K562 (cell line): ENCODE results near the gene TANC1. TPM values are rescaled to one million over a fixed set of nuclear protein-coding genes. Genes with fewer than 3 reads are reported as not detected.

Experiments used
- ATF7 ChIP-seq: fragments of 450-650 bp; IDR thresholded peaks from 2 replicates; pipeline ENCODE4 v1.7.1; 2014; ENCODE audit warnings: mild to moderate bottlenecking, moderate library complexity
- FOSL1 ChIP-seq: fragments of 200-800 bp; sonication (Bioruptor generic); conservative IDR thresholded peaks from 2 replicates; pipeline ENCODE4 v1.6.1; 2016; ENCODE audit warnings: missing genetic modification characterization, missing compliant biosample characterization
- FOXA3 ChIP-seq, 2 experiments: fragments of 450-650 bp in 1 of 2; sonication (generic) in 1 of 2; formaldehyde crosslinking; IDR thresholded peaks in 1 of 2; conservative IDR thresholded peaks in 1 of 2; 2 replicates each; pipeline versions ENCODE4 v1.4.0 to v1.8.0; 2020 to 2022; ENCODE audit warnings: mild to moderate bottlenecking in 2 of 2, missing genetic modification reagents in 1 of 2
- ILK ChIP-seq: fragments of 450-650 bp; IDR thresholded peaks from 2 replicates; pipeline ENCODE4 v1.6.1; 2016; ENCODE audit warnings: missing genetic modification characterization, low read depth, mild to moderate bottlenecking, missing compliant biosample characterization, moderate library complexity, borderline replicate concordance
- IRF1 ChIP-seq: sonication (generic); formaldehyde crosslinking; IDR thresholded peaks from 2 replicates; pipeline ENCODE4 v1.8.0; 2022; ENCODE audit warnings: missing genetic modification reagents, mild to moderate bottlenecking, borderline replicate concordance
- NRF1 ChIP-seq, 2 experiments: fragments of 450-650 bp; IDR thresholded peaks in 1 of 2; conservative IDR thresholded peaks in 1 of 2; 2 replicates each; pipeline ENCODE4 v1.6.1; 2014; ENCODE audit warnings: mild to moderate bottlenecking in 2 of 2
- SMARCE1 ChIP-seq: fragments of 450-650 bp; IDR thresholded peaks from 2 replicates; pipeline ENCODE4 v1.7.1; 2016; ENCODE audit warnings: mild to moderate bottlenecking
- polyA plus RNA-seq, 8 experiments: library from polyadenylated mRNA; depleted of rRNA in 4 of 8; stranded (reverse) in 5 of 8; unstranded in 3 of 8; fragments of >200 nt; fragmentation: Nextera tagmentation in 2 of 8; fragmentation: Illumina TruSeq in 1 of 8; extraction: Ambion mirVana in 2 of 8; extraction: Trizol in 1 of 8; gene quantifications; 2 replicates each; pipeline versions ENCODE4 v1.2.1 to v1.2.3, GENCODE V29; 2011 to 2014; ENCODE audit warnings: inconsistent platforms in 1 of 8, missing spikeins in 1 of 8
- total RNA-seq, 7 experiments: library from RNA; depleted of rRNA in 6 of 7; stranded (reverse); fragments of >200 nt in 6 of 7; fragmentation: Illumina TruSeq in 2 of 7; extraction: Trizol in 2 of 7; gene quantifications; 2 replicates each; pipeline versions ENCODE4 v1.2.1 to v1.2.3, GENCODE V29; 2011 to 2021; ENCODE audit warnings: low replicate concordance in 1 of 7
- TF ChIP-seq, protein P1 (sequence below), 2 experiments: fragments of 450-650 bp; IDR thresholded peaks; 2 replicates each; pipeline ENCODE4 v1.6.1; 2016; ENCODE audit warnings: mild to moderate bottlenecking in 2 of 2, borderline replicate concordance in 1 of 2, low read depth in 1 of 2, moderate library complexity in 1 of 2
- TF ChIP-seq, protein P2 (sequence below), 2 experiments: fragments of 450-650 bp; formaldehyde crosslinking in 1 of 2; IDR thresholded peaks; 2 replicates each; pipeline versions ENCODE4 v1.4.0 to v1.6.1; 2014 to 2020; ENCODE audit warnings: mild to moderate bottlenecking in 2 of 2, borderline replicate concordance in 1 of 2, low read depth in 1 of 2

TANC1 gene
- total and polyA plus RNA-seq, 9 of the 15 experiments (the other 6 are each of a cell fraction or from before 2014, with no cell fraction given) = under 0.01 to 0.20 (median 0.07) TPM; not detected in 1

DNA sequence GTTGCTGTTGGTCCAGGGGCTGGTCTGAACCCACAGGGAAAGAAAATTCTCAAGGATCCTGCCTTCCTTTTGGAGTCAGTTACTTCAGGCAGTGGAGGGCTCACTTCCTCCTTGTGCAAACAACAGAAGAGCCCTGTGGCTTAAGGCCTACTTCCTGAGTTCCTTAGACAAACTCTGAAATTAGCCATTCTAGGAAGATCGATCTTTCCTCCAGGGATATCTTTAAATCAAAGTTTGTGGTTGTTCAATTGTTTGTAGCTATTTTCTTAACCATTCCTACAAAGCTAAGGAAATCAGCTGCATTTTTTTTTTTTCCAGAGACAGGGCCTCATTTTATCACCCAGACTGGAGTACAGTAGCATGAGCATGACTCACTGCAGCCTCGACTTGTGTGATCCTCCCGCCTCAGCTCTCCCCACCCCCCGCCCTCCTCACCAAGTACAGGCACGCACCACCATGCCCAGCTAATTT lies 156.0 kb downstream of the TANC1 start (continued):
- TF ChIP-seq FOSL1 (tag) = peak; percentile 90
- no peak for TF ChIP-seq IRF1 (CRISPR knock-in tag)
- peak; percentile 17 to 52; a peak in 3 of 4 replicates for TF ChIP-seq NRF1 (conservative IDR thresholded peaks at IDR 0.05 in 1 of 2, IDR thresholded peaks at IDR 0.05 in 1 of 2)
- peak; percentile 89 for TF ChIP-seq SMARCE1
- peak; percentile 74 to 77; a peak in 2 of 4 replicates for TF ChIP-seq FOXA3 (CRISPR knock-in tag; conservative IDR thresholded peaks at IDR 0.05 in 1 of 2, IDR thresholded peaks at IDR 0.05 in 1 of 2)
- 0 out of 2 replicates have a peak, but pooled peaks have one; percentile 27 for TF ChIP-seq ATF7
- TF ChIP-seq, protein P1, sequence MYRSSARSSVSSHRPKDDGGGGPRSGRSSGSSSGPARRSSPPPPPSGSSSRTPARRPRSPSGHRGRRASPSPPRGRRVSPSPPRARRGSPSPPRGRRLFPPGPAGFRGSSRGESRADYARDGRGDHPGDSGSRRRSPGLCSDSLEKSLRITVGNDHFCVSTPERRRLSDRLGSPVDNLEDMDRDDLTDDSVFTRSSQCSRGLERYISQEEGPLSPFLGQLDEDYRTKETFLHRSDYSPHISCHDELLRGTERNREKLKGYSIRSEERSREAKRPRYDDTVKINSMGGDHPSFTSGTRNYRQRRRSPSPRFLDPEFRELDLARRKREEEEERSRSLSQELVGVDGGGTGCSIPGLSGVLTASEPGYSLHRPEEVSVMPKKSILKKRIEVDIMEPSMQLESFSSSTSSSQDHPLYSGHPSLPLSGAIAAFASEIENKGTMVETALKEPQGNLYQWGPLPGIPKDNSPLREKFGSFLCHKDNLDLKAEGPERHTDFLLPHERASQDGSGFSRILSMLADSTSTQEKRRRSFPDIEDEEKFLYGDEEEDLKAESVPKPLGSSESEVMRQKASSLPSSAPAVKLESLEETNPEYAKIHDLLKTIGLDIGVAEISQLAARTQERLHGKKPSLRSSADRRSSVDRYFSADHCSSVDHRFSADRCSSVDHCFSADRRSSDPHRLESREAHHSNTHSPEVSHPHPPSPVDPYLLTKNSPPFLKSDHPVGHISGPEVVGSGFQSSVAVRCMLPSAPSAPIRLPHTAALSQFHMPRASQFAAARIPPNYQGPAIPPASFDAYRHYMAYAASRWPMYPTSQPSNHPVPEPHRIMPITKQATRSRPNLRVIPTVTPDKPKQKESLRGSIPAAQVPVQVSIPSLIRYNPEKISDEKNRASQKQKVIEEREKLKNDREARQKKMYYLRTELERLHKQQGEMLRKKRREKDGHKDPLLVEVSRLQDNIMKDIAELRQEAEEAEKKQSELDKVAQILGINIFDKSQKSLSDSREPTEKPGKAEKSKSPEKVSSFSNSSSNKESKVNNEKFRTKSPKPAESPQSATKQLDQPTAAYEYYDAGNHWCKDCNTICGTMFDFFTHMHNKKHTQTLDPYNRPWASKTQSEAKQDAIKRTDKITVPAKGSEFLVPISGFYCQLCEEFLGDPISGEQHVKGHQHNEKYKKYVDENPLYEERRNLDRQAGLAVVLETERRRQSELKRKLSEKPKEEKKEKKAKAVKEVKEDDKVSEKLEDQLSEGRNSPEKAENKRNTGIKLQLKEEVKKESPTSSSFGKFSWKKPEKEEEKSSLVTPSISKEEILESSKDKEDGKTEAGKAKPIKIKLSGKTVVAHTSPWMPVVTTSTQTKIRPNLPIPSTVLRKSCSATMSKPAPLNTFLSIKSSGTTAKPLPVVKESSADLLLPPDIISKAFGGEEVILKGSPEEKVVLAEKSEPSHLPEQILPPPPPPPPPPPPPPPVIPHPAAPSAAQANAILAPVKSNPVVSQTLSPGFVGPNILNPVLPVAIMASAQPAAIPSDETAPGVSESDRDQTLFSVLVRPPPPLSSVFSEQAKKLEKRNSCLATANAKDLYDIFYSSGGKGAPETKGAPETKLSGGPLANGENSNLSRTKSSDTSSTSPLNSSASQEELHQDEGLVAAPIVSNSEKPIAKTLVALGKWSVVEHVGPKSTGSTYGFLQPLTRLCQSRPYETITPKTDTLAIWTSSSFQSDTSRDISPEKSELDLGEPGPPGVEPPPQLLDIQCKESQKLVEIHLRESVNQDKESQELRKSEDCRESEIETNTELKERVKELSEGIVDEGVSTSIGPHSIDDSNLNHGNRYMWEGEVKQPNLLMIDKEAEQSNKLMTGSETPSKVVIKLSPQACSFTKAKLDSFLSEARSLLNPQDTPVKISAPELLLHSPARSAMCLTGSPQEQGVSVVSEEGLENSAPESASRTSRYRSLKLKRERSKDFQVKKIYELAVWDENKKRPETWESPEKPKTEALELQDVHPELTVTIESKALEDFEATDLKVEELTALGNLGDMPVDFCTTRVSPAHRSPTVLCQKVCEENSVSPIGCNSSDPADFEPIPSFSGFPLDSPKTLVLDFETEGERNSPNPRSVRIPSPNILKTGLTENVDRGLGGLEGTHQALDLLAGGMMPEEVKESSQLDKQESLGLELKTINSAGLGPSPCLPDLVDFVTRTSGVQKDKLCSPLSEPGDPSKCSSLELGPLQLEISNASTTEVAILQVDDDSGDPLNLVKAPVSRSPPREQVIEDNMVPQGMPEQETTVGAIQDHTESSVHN (IDR thresholded peaks at IDR 0.05; ENCODE audit: borderline replicate concordance in 1 of 2, low read depth in 1 of 2) = 0 out of 4 replicates have a peak, but pooled peaks of 1 of the 2 experiments have one; percentile 53
- TF ChIP-seq, protein P2, sequence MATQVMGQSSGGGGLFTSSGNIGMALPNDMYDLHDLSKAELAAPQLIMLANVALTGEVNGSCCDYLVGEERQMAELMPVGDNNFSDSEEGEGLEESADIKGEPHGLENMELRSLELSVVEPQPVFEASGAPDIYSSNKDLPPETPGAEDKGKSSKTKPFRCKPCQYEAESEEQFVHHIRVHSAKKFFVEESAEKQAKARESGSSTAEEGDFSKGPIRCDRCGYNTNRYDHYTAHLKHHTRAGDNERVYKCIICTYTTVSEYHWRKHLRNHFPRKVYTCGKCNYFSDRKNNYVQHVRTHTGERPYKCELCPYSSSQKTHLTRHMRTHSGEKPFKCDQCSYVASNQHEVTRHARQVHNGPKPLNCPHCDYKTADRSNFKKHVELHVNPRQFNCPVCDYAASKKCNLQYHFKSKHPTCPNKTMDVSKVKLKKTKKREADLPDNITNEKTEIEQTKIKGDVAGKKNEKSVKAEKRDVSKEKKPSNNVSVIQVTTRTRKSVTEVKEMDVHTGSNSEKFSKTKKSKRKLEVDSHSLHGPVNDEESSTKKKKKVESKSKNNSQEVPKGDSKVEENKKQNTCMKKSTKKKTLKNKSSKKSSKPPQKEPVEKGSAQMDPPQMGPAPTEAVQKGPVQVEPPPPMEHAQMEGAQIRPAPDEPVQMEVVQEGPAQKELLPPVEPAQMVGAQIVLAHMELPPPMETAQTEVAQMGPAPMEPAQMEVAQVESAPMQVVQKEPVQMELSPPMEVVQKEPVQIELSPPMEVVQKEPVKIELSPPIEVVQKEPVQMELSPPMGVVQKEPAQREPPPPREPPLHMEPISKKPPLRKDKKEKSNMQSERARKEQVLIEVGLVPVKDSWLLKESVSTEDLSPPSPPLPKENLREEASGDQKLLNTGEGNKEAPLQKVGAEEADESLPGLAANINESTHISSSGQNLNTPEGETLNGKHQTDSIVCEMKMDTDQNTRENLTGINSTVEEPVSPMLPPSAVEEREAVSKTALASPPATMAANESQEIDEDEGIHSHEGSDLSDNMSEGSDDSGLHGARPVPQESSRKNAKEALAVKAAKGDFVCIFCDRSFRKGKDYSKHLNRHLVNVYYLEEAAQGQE (IDR thresholded peaks at IDR 0.05; ENCODE audit: borderline replicate concordance) = no peak; the same call in 1 of the 2 replicates
- TF ChIP-seq, protein P2 (CRISPR knock-in tag; IDR thresholded peaks at IDR 0.05; ENCODE audit: low read depth) = no peak
- no peak for TF ChIP-seq ILK (tag)
